Kidney glomerular epithelial cell (primary cell): ENCODE data around the gene HSD3B7.
A peak's percentile ranks its signal among the peaks of the same experiment; 100 is the strongest.
"Not testable (repeated sequence)": the region's sequence is repeated elsewhere in the genome, so short reads cannot be mapped to it uniquely, and the experiment has no call there.

Experiments used
- DNase-seq: peaks from one replicate; lab custom pipeline; 2025; lab: John Stamatoyannopoulos, UW

The HSD3B7 gene

DNA sequence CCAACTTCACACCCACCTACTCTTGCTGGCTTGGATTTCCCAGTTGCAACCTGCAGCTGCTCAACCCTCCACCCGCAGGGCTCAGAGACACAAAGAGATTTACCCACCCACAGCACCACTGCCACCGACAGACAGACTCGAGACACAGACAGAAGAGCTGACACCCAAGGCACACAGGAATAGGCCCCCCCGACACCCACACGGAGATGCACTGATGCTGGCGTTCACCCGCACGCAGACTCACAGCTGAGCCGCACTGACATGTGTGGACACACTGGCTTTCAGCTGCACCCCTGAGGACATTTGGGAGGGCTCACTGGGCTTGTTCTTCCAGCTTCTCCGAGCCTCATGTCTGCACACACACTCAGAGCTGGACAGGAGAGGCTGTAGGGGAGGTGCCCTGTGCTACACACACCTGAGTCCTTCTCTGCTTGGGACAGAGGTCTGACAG lies 17.3 kb downstream of the HSD3B7 start:
- DNase-seq: no peak

DNA sequence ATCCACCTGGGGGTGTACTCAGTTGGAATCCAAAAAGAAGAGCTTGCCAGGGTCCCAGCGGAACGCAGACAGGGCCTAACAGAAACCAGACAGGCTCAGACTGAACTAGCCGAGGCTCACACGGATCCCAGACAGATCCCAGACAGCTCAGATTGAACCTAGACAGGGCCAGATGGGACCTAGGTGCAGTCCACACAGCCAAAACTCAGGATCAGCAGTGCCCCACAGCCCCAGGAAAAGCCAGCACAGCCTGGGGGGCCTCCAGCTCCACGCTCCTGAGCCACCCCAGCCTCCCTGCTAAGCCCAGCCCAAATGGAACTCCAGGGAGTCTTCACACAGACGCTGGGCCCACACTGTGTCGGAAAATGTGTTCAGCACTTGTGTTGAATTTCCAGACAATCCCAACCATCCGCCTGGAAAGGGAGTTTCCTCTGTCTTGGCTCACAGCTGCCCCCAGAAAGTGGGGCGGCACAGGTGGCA lies 17.9 kb downstream of the HSD3B7 start:
- DNase-seq: no peak

GRCh38 chr16:31003744-31004143 lies 18.7 kb downstream of the HSD3B7 start:
- no peak for DNase-seq

- DNase-seq: no peak
Observed at GRCh38 chr16:31004658-31005057, 19.7 kb downstream of the HSD3B7 start.

DNA sequence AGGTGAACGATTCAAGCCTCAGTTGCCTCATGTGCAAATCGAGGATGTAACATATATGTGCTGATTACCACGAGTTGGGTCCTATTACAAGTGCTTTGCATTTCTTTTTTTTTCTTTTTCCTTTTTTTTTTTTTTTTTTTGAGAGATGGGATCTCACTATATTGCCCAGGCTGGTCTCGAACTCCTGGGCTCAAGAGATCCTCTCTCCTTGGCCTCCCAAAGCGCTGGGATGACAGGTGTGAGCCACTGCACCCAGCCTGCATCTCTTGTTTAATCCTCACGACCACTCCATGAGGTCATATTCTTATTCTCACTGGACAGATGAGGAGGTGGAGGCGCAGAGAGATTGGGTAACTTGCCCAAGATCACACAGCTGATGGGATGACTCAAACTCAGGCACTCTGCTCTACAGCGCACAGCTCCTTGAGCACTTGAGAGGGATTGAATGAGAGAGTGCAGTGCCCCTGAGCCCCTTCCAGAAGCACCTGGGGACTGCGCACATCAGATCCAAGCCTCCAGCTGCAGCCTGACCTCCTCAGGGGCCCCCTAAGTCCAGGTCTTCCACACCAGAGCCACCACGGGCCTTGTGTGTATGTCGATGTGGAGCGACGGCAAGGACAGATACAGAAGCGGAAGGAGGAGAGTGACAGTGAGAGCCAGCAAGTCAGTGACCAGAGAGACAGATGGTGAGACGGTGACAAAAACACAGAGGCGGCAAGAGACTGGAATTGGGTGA lies 20.5 kb downstream of the HSD3B7 start:
- DNase-seq: no peak

DNA sequence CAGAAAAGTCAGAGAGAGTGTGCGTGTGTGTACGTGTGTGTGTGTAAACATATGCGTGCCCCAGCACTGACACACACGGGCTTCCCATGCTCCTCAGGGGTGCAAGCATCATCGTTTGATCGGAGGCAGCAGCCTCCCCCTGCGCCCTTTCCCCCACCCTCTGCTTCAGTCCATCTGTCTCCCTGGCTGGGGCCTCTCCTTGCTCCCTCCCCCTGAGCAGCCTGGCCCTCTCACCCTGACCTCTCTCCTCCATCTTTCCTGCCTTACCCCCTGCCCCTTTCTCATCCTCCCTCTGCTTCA lies 21.0 kb downstream of the HSD3B7 start:
- DNase-seq: no peak

DNA sequence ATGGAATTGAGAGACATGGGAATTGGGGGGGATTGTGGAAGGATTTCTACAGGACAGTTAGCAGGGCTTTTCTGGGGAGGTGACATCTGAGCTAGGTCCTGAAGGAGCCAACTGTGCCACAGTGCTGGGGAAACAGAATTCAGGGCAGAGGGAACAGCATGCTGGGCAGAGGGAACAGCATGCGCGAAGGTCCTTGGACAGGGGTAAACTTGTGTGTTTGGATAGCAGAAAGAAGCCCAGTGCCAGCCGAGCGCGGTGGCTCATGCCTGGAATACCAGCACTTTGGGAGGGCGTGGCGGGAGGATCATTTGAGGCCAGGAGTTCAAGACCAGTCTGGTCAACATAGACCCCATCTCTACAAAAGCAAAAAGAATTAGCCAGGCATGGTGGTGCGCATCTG lies 21.6 kb downstream of the HSD3B7 start:
- DNase-seq: no peak

- DNase-seq: no peak
Observed at GRCh38 chr16:31007684-31008083, 22.7 kb downstream of the HSD3B7 start.

DNA sequence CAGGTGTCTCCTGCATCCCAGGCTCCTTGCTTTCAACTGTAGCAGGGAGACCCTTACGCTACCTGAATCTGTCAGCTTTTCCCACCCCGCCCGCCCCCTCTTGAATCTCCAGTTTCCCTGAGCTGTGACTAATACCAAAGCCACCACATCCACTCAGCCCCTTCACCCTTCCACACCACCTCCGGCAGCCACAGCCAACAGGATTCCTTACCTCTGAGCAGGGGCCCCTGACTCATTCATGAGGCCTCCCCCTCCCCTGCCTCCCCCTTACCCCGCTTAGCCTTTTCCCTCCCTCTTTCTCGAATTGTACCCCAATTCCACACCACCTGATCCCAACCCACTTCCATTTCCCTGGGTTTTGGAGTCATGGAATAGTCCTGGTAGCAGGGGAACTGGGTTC lies 23.1 kb downstream of the HSD3B7 start:
- DNase-seq: peak; percentile 53

GRCh38 chr16:31008551-31008950 lies 23.5 kb downstream of the HSD3B7 start:
- DNase-seq: no peak

DNA sequence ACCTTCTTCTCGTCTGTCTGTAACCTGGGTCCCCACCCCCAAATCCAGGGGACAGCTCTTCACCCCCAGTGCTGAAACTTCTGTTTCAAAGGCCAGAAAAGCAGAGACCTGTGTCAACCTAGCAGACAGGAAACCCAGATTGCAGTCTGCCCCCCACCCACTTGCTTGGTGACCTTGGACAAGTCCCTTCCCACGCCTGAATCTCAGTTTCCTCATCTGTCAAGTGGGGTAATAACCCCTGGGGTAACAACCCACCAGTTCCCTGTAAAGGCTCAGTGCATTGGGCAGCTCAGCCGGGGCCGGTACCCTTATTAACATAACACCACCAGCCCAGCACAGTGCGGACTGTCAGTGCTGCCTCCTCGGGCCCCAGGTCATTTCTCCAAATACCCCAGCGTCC lies 24.1 kb downstream of the HSD3B7 start:
- no peak for DNase-seq

GRCh38 chr16:31009894-31010584 lies 25.0 kb downstream of the HSD3B7 start:
- DNase-seq: no peak

GRCh38 chr16:31010585-31011325 lies 25.7 kb downstream of the HSD3B7 start, which contains the start of gene STX1B:
Gene STX1B, minus strand, starts transcription at chr16:31010638. Its CDS starts 242 bp downstream, at chr16:31010396.
- no peak for DNase-seq

GRCh38 chr16:31011815-31012214 lies 26.8 kb downstream of the HSD3B7 start:
- DNase-seq: not testable (repeated sequence)

- DNase-seq: not testable (repeated sequence)
Observed at GRCh38 chr16:31013292-31013691, 28.3 kb downstream of the HSD3B7 start.

DNA sequence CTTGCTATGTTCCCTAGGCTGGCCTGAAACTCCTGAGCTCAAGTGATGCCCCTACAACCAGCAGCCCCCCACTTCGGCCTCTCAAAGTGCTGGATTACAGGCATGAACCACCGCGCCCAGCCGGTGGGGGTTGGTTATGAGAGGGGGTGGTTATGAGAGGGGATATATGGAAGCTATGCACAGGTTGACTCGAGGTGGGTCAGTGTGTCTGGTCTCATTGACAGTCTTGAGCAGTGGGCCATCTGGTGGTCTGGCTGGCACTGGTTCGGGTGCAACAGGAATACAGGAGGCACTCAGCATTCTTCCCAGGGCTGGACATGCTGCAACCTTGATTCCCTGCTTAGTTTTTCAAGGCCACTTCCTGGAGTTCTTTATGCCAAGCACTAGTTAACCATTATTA lies 31.0 kb downstream of the HSD3B7 start:
- no peak for DNase-seq

GRCh38 chr16:31017756-31018155 lies 32.7 kb downstream of the HSD3B7 start:
- DNase-seq: not testable (repeated sequence)

DNA sequence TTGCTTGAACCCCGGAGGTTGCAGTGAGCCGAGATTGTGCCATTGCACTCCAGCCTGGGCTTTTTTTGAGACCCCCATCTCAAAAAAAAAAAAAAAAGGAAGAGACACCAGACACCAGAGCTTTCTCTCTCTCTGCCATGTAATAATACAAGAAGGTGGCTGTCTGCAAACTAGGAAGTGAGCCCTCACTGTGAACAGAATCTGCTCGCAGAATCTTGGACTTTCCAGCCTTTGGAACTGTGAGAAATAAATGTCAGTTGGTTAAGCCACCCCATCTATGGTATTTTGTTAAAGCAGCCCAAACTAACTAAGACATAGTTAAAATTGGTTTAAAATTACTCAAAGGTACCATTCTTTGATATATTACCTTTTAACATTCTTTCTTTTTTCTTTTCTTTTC lies 35.5 kb downstream of the HSD3B7 start:
- no peak for DNase-seq

- no peak for DNase-seq
Observed at GRCh38 chr16:31022544-31023251, 37.7 kb downstream of the HSD3B7 start.

DNA sequence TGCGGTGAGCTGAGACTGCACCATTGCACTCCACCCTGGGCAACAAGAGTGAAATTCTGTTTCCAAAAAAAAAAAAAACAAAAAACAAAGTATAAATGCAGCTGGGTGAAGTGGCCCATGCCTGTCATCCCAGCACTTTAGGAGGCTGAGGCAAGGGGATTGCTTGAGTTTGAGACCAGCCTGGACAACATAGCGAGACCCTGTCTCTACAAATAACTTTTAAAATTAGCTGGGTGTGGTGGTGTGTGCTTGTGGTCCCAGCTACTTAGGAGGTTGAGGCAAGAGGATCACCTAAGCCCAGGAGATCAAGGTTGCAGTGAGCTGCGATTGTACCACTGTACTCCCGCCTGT lies 38.2 kb downstream of the HSD3B7 start:
- DNase-seq: no peak

- DNase-seq: no peak
Observed at GRCh38 chr16:31023627-31024226, 38.7 kb downstream of the HSD3B7 start.

DNA sequence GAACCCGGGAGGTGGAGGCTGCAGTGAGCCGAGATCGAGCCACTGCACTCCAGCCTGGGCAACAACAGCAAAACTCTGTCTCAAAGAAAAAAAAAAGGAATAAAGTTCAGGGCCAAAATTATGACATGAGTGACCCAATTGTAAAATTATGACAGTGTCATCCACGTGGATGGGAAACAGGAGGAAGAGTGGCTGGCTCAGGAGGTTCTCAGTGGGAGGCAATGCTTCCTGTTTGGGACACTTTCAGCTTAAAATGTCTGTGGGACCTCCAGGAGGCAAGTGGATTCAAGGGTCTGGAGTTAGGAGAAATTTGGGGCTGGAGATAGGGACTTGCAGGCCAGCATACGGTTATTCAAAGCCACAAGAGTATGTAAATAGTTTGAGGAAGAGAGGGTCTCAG lies 40.3 kb downstream of the HSD3B7 start:
- DNase-seq: no peak
